ENCODE results near the gene SHOC2. TPM values are rescaled to one million over a fixed set of nuclear protein-coding genes. Genes with fewer than 3 reads are reported as not detected.

Gene SHOC2
- total and polyA plus RNA-seq, 2 experiments from 2014 or later, result 23.3 to 33.3 TPM

GRCh38 chr10:110893559-110894179 is 25.7 kb upstream of the SHOC2 start:
- peaks cover 2% of the 10 kb centered on the region for H3K27me3 Mint-ChIP-seq (ENCODE audit: insufficient read depth, low read depth, poor library complexity)
- no peaks in the 10 kb centered on the region for H3K36me3 Mint-ChIP-seq (ENCODE audit: low read depth)
- DNase-seq (ENCODE audit: low spot score) (peak; percentile 71), ATAC-seq (peak; percentile 44; the same call in 2 of the 3 replicates)
- no peaks in the 10 kb centered on the region for H3F3A ChIP-seq (replicated peaks; ENCODE audit: low read depth)
- H3K27ac Mint-ChIP-seq, result no peak overlapping the region
- no peaks in the 10 kb centered on the region for H3K4me1 ChIP-seq (ENCODE audit: insufficient read depth)
- H3K27me3 ChIP-seq (ENCODE audit: insufficient read depth), result no peaks in the 10 kb centered on the region
- no peak overlapping the region for H3K27ac ChIP-seq (ENCODE audit: low read depth)
- H3K4me2 ChIP-seq, result no peak overlapping the region
- H3K9me2 ChIP-seq (ENCODE audit: insufficient read depth), result no peaks in the 10 kb centered on the region
- no peaks in the 10 kb centered on the region for H3K36me3 ChIP-seq (ENCODE audit: insufficient read depth)
- H3K4me3 Mint-ChIP-seq, result no peak overlapping the region
- TF ChIP-seq ETS1 (IDR thresholded peaks at IDR 0.05), result no peak
- peak; percentile 60 to 71 for TF ChIP-seq CTCF (conservative IDR thresholded peaks at IDR 0.05; ENCODE audit: low read depth in 2 of 2)
- TF ChIP-seq JUNB (IDR thresholded peaks at IDR 0.05; ENCODE audit: unreplicated experiment), result no peak
- no peak for TF ChIP-seq REST (IDR thresholded peaks at IDR 0.05; ENCODE audit: unreplicated experiment)
- no peak for TF ChIP-seq POLR2AphosphoS5 (IDR thresholded peaks at IDR 0.05; ENCODE audit: low read depth)
- no peak for TF ChIP-seq NANOG (IDR thresholded peaks at IDR 0.05; ENCODE audit: borderline replicate concordance)
- H3K79me2 ChIP-seq (replicated peaks; ENCODE audit: insufficient read depth), result no peaks in the 10 kb centered on the region
- no peak overlapping the region for H2AFZ ChIP-seq
- no peaks in the 10 kb centered on the region for H4K20me1 ChIP-seq (replicated peaks; ENCODE audit: insufficient read depth)
- H3K9me3 Mint-ChIP-seq, result no peaks in the 10 kb centered on the region
- no peak overlapping the region for H3K4me3 ChIP-seq
- no peaks in the 10 kb centered on the region for H3K4me1 Mint-ChIP-seq

GRCh38 chr10:110897184-110897583 is 22.2 kb upstream of the SHOC2 start:
- no peak overlapping the region for H3K4me2 ChIP-seq
- H3F3A ChIP-seq (replicated peaks; ENCODE audit: low read depth), result no peaks in the 10 kb centered on the region
- Mint-ChIP-seq H3K4me1 (peaks cover under 1% of the 10 kb centered on the region; the same call in 2 of the 3 replicates), H3K27me3 (ENCODE audit: insufficient read depth, low read depth, poor library complexity) (no peaks in the 10 kb centered on the region), H3K4me3 (no peak overlapping the region), H3K9me3 (no peaks in the 10 kb centered on the region), H3K27ac (no peak overlapping the region), H3K36me3 (ENCODE audit: low read depth) (no peaks in the 10 kb centered on the region; the same call in 2 of the 3 replicates)
- H3K27ac ChIP-seq (ENCODE audit: low read depth), result no peak overlapping the region
- H3K79me2 ChIP-seq (replicated peaks; ENCODE audit: insufficient read depth), result no peaks in the 10 kb centered on the region
- no peaks in the 10 kb centered on the region for H3K9me2 ChIP-seq (ENCODE audit: insufficient read depth)
- no peak overlapping the region for H3K4me3 ChIP-seq
- no peak overlapping the region for H2AFZ ChIP-seq
- H3K36me3 ChIP-seq (ENCODE audit: insufficient read depth), result no peaks in the 10 kb centered on the region
- H4K20me1 ChIP-seq (replicated peaks; ENCODE audit: insufficient read depth), result no peaks in the 10 kb centered on the region
- H3K27me3 ChIP-seq (ENCODE audit: insufficient read depth), result no peaks in the 10 kb centered on the region
- ATAC-seq, result no peak
- no peaks in the 10 kb centered on the region for H3K4me1 ChIP-seq (ENCODE audit: insufficient read depth)
- no peak for DNase-seq (ENCODE audit: low spot score)
- no peak for TF ChIP-seq ZNF462 (CRISPR knock-in tag; IDR thresholded peaks at IDR 0.05)
